IPS-18c (cell line): ENCODE measurements around the gene NFIX.

Source experiments
- H3K4me3 ChIP-seq: 2 replicates; pipeline ENCODE4 v1.7.0; 2013; ENCODE audit warnings: low read depth, mild to moderate bottlenecking, low read length, moderate library complexity; ENCODE audit not compliant: insufficient read depth
- H3K9me3 ChIP-seq: one replicate; pipeline ENCODE4 v1.6.1; 2013; ENCODE audit warnings: mild to moderate bottlenecking, low read length, moderate library complexity; ENCODE audit not compliant: control insufficient read depth, insufficient read depth

NFIX gene

DNA sequence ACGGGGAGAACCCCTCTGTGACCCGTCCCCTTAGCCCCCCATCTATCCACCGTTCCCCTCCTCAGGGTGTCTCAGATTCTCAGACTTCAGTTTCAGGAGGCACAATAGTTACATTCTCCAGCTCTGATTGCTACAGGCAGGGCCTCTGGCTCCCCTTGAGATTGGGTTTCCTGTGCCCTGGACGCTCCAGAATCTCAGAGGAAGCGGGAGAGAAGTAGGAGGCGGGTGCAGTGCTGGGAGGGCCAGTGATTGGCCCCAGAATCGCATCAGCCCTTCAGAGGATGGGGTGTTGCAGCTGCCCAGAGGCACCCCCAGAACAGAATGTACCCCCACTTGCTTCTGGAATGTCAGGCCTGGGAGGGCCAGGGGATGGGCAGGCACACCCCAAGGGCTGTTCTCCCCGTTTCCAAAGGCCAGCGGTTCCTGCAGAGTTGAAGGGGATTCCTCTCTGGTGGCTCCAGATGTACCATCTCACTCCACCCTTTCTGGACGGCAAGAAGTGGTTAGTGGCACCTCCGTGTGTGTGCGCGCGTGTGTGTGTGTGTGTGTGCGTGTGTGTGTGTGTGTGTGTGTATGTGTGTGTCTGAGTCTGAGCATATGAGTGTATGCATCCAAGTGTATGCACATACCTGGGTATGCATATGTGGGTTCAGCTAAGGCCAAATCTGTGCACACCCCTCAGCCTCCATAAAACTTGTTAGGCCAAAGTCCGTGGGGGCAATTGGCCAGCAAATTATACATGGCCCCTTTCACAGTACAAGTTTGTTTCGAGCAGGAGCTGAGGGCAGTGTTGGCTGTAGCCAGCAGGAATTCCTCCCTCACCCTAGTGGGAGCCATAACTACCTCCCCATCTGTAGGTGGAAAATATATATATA is 71.9 kb downstream of the NFIX start:
- Histone ChIP-seq H3K9me3 (peaks cover 2% of the 10 kb centered on the region), H3K4me3 (no peak overlapping the region)

DNA sequence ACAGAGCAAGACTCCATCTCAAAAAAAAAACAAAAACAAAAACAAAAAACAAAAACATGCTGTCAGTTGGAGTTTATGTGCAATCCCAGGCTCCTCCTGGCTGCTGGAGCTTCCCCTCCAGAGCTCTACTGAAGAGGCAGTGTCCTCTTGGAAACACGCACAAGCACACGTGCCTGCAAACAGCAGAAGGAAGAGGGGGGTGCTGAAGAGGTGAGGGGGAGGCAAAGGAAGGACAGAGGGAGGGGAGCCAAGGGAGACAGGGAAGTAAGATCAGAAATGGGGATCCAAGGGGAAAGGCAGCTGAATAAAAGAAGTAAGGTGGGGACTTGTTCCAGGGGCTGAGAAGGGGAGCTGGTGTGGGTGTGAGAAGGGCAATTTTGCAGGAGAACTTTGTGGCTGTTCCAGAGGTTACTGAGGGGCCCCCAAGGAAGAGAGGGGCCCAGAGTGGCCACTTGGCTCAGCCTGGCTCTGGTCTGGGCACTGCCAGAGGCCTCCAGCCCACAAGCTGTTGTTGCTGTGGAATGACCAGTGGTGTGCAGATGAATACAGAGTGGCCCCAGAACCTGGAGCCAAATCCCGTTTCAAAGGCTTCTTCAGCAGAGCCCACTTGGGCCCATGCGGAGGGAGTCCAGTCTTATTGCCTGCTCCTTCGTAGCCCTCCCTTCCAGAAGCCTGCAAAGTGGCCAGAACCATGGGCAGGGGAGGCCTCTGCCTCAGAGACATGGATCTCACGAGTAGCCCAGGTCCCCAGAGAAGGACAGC is 73.0 kb downstream of the NFIX start:
- Histone ChIP-seq H3K9me3 (peaks cover 2% of the 10 kb centered on the region), H3K4me3 (no peak overlapping the region)

DNA sequence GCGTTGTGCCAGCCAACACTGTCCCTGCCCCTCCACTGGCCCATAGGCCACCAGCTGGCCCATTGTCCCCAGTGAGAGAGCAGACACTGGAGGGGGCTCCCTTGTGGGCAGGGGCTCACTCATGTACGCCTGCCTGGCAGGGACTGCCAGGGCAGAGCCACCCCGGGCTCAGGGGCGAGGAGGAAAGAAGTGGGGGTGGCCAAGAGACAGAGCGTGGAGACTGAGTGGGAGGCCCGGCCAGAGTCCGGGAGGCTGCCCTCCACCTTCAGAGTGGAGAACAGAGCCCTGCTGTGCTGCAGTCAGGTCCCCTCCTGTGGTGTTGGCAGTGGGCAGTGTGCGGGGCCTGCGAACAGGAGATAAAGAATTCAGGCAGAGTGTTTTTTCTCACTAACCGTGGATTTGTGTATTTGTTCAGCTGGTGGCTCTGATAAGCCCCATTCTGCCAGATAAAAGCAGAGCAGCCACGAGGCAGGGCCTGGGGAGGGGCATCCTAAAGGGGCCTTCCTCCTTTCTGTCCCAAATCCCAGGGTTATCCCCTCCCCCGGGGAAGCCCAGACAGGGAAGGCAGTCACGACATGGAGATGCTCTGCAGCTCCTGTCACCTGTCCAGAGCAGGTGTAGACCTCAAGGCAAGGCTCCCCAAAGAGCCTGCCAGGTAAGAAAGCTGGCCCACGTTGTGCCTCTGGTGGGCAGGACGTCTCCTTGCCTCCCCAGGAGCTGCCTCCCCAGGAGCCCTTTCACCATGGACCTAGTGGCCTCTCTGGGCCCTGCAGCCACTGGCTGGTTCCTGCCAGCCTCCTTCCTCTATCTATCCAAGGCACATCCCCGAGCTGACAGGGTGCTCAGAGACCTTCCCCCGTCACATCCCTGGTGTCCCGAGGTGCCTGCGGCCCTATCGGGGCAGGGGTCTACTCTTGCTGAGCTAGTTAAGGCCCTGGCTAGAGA is 74.4 kb downstream of the NFIX start:
- no peak overlapping the region for H3K4me3 ChIP-seq
- peaks cover 5% of the 10 kb centered on the region for H3K9me3 ChIP-seq

DNA sequence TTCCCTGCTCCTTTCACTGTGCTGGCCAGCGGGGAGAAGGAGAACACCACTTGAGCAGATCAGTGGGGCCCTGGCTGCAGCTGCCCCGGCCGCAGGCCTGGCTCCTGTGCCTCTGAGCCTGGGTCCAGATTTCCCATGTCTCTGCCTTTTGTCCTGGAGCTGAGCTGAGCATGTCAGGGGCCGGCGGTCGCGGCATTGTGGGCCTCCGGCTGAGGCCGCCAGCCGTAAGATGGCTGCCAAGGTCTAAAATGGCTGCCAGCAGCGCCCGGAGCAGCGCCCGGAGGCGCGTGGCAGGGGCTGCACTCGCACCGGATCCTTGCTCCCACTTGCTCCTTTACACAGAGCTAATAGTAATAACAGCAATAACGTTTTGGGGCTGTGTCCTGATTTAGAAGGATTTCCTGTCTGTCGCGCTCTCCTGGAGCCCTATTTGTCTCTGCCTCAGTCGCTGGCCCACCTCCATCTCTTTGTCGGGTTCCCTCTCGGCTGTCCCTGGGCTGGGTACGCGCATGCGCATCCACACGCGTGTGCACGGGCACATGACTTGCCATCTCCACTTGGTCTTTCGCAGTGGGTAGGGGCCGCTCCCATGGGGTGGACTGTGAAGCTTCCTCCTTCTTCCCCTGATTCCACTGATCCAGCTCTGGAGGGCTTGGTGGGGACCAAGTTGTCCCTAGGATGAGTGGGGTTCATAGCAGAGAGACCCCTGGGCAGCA is 75.3 kb downstream of the NFIX start:
- Histone ChIP-seq H3K4me3 (no peak overlapping the region), H3K9me3 (peaks cover 5% of the 10 kb centered on the region)

DNA sequence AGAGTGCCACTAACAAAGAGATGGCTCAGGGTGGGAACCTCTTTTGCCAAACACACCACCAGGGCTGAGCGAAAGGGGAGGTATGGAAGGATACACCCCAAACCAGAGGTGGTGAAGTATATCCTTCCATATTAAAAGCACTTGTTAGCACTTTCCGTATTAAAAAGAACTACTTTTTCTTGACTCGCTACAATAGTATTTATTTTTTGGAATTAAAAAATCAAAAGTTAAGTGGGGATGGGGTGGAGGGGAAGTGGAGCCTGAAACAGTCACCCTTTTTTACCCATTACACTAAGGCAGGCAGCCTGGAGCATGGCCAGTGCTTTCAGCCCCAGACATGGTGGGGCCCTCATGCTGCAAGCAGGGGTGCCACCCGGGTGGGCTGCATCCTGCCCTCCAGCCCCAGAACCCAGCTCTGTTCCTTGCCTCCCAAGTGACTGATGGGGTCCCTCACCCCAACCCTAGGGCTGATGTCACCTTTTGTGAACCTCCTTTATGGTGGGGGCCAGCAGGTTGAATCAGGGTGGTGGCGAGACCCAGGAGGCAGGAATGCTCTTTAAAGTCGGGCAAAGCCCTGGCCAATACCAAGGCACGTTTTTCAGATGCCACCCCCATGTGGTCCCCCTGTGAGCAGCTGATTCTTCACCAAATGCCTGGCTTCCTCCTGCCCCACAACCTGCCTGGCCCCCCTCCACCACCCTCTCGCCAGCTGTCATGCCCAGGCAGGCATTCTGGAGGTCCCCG is 76.3 kb downstream of the NFIX start:
- H3K9me3 ChIP-seq, result peaks cover 5% of the 10 kb centered on the region
- H3K4me3 ChIP-seq, result no peak overlapping the region

DNA sequence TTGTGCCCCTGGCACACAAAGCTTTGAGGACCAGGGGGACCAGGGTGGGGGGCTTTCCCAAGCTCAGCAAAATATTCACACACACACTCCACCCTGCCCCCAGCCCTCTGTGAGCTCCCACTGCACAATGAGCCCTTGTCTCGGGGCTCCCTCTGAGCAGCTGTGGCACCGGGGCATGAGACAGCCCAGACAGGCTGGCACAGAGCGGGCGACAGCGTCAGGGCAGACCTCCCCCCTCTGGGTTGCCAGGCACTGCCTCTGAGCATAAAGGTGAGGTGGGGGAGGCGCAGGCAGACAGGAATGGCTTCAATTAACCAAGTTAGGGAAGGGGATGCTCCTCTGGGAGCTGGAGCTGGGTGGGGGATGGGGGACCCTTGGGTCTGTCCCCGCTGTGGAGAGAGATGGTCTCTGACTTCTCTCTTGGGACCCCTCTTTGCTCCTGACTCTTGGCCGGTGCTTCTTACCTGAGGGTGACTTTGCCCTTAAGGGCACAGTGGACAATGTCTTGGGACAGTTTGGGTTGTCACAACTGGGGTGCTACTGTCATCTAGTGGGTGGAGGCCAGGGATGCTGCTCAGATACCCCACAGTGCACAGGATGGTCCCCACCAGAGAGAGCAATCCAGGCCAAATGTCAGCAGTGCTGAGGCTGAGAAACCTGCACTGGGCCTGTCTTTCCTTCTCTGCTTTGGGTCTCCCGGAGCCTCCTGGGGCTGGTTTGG is 77.1 kb downstream of the NFIX start:
- Histone ChIP-seq H3K9me3 (peaks cover 5% of the 10 kb centered on the region), H3K4me3 (no peak overlapping the region)

DNA sequence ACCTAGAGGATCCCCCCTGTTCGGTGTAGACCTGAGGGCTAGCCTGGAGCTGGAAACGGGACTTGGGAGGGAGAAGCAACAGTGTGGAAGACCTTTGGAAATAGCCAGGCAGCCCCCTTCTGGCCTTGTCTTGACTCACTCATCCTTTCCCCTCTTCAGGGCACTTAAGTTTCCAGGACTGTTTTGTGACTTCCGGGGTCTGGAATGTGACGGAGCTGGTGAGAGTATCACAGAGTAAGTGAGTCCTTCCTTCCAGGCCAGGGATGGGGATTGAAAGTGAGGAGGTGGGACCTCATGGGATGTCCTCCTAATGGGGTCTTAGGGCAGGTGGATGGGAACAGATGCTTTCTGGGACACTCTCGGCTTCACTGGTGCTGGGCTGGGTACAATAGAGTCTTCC is 78.0 kb downstream of the NFIX start:
- H3K9me3 ChIP-seq, result peaks cover 5% of the 10 kb centered on the region
- H3K4me3 ChIP-seq, result no peak overlapping the region

DNA sequence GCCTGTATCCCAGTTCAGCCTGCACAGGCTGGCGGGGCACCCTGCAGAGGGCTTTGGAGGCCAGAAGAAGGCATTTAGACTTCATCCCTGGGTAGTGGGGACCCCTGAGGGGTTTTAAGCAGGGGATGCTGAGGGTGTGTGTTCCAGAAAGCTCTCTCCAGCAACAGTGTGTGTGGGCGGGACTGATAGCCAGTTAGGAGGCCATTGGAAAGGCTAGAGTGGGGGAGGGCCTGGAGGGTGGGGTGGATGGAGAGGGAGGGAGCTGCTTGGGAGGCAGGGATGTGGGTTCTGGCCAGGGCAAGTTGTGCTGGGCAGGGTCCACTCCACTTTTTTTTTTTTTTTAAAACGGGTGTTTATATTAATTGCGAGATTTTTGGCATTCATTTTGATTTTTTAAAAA is 79.1 kb downstream of the NFIX start:
- peaks cover 5% of the 10 kb centered on the region for H3K9me3 ChIP-seq
- no peak overlapping the region for H3K4me3 ChIP-seq

DNA sequence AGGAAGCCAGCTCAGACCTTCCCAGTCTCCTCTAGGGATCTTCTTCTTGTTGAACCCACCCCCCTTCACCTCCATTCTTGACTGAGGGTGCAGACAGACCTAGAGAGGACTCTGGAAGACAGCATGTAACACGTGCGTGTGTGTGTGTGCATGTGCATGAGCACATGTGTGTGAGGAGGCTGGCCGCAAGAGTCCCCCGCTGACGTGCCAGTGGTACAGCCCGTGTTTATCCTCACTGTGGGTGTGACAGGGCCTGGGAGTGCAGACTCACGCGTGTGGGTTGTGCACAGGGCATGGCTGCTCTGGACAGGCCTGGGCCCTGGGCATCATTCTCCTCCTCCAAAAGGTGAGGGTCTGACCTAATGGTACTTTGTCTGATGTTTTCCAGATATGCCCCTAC is 81.0 kb downstream of the NFIX start:
- Histone ChIP-seq H3K4me3 (no peak overlapping the region), H3K9me3 (peaks cover 3% of the 10 kb centered on the region)

DNA sequence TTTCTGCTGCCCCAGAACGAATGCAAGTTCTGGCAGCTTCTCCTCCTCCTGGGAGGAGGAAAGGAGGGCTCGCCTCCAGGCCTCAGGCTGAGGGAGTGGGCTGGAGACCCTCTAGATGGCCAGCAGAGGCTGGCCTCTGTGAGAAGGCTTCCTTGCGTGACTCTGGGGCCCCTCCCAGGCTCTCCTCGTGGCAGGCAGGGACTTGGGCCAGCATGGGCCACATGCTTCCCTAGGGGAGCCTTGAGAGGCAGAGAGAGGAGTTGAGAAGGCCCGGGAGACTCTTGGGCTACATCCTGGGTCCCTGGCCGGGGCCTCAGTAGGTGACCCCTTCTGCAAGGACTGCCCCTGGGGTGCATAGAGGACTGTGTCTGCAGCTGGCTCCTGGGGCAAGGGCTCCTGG is 81.5 kb downstream of the NFIX start:
- peaks cover 3% of the 10 kb centered on the region for H3K9me3 ChIP-seq
- no peak overlapping the region for H3K4me3 ChIP-seq

DNA sequence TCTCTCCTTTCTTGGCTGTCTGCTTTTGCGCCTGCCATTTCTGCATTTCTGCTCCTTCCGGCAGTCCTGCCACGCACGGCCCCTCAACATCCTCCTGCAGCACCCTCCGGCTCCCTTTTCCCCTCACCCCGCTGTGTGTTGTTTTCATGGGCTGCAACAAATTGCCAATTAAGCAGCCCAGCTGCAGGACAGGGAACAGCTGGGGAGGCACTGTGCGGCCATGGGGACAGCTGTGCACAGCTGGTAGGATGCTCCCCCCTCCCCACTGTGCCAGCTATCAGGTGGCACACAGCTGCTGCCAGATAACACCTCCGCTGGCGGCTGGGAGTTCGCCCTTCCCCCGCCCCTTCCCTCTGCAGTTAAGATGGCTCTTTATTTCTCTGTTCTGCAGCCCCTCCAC is 82.0 kb downstream of the NFIX start:
- Histone ChIP-seq H3K4me3 (no peak overlapping the region), H3K9me3 (peaks cover 3% of the 10 kb centered on the region)

DNA sequence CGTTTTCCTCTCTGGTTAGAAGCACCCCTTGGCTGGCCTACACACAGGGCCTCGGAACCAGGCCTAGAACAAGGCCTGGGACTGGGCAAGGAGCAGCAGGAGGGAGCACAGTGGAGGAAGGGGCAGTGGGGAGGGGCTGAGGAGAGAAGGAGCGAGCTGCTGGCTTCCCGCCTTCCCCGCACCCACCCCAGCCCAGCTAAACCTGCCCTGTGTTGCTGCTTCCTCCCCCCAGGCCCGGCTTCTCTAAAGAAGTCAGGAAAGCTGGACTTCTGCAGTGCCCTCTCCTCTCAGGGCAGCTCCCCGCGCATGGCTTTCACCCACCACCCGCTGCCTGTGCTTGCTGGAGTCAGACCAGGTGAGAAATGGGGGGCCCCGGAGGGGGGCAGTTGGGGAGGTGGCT is 83.1 kb downstream of the NFIX start:
- H3K9me3 ChIP-seq, result peaks cover 3% of the 10 kb centered on the region
- H3K4me3 ChIP-seq, result no peak overlapping the region; the same call in 1 of the 2 replicates

DNA sequence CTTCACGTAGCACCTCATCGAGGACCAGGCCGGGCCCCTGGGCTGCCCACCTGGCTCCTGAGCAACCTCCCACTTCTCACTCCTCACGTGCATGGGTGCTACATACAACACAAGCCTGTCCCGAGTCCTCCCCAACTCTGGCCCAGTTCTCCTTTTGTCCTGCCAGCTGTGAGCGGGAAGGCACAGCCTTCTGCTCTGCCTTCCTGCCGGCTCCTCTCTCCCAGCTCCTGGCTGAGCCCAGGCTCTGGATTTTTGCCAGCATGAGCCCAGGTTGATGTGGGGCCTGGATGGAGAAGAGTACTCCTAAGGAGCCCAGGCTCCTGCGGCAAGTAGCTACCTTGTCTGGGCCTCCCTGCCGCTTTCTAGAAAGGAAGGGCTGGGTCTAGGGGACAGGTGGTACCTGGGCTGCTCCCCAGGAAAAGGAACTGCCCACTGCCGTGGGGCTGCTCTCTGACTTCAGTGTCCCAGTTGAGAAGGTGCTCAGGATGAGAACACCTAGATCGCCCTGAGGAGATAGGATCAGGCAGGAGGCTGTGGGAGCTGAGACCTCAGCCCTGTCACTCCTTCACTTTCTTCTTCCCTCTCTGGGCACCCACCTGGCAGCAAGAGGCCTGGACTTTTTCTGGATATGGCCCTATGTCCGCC is 83.7 kb downstream of the NFIX start:
- no peak overlapping the region for H3K4me3 ChIP-seq

DNA sequence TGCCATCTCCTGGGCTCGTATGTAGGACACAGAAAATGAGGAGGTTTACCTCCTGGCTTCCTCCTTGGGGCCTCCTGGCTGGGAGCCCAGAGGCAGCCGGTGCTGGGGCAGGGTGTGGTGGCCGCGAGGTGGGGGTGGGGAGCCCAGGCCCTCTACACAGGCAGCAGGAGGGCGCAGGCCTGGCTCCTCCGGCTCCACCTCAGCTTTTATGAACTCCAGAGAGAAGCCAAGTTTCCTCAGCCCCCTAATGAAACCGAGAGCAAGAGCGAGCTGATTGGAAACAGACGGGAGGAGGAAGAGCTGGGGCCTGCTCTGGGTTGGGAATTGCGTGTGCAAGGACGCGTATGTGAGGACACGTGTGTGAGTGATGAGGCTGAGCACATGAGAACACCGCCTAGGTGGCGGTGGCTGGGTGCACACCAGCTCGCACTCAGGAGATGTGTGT is 84.3 kb downstream of the NFIX start:
- Histone ChIP-seq H3K9me3 (no peaks in the 10 kb centered on the region), H3K4me3 (no peak overlapping the region)

More for the DNA sequence above, 83.7 kb downstream of the NFIX start:
- peaks cover 2% of the 10 kb centered on the region for H3K9me3 ChIP-seq
